H7 (cell line): ENCODE data around the gene DENND2C. TPM values are rescaled to one million over a fixed set of nuclear protein-coding genes. Genes with fewer than 3 reads are reported as not detected.

Source experiments
- total RNA-seq: library from RNA; depleted of rRNA; stranded (reverse); fragments of >200 nt; shearing (Covaris generic); gene quantifications from 2 replicates; pipeline ENCODE4 v1.2.3, GENCODE V29; 2014; rRNA removed

Gene DENND2C
- total RNA-seq, 1 experiment from 2014 or later, result 2.1 TPM

Other genes with a start within 250 kb of the DENND2C start
- 43.2 and 66.5 TPM in 2 replicates for gene TRIM33, start 158.8 kb downstream of the DENND2C start, total RNA-seq
- gene BCAS2, start 88.4 kb downstream of the DENND2C start, total RNA-seq, result 50.0 and 66.3 TPM in 2 replicates
- 0.10 TPM in 1 of 2 replicates, not detected in the other for gene AMPD1, start 25.5 kb upstream of the DENND2C start, total RNA-seq
- gene NRAS, start 46.7 kb upstream of the DENND2C start, total RNA-seq, result 104 and 108 TPM in 2 replicates
- gene CSDE1, start 87.9 kb upstream of the DENND2C start, total RNA-seq, result 427 and 596 TPM in 2 replicates
- 105 and 123 TPM in 2 replicates for gene SIKE1, start 110.6 kb upstream of the DENND2C start, total RNA-seq
- gene SYCP1, start 184.8 kb upstream of the DENND2C start, total RNA-seq, result not detected in 2 replicates